HUES48 (cell line): ENCODE data around the gene HDAC4.

Source experiments
- H3K27ac ChIP-seq: one replicate; pipeline ENCODE4 v1.7.0; 2013; ENCODE audit warnings: low read depth, low read length, inconsistent platforms
- H3K27me3 ChIP-seq: 2 replicates; pipeline ENCODE4 v1.6.1; 2013; ENCODE audit warnings: mild to moderate bottlenecking, low read length; ENCODE audit not compliant: control insufficient read depth, insufficient read depth
- H3K36me3 ChIP-seq: 2 replicates; pipeline ENCODE4 v1.6.1; 2013; ENCODE audit warnings: low read length; ENCODE audit not compliant: control insufficient read depth, insufficient read depth
- H3K4me1 ChIP-seq: 2 replicates; pipeline ENCODE4 v1.6.1; 2013; ENCODE audit warnings: mild to moderate bottlenecking, low read length; ENCODE audit not compliant: control insufficient read depth, insufficient read depth
- H3K4me3 ChIP-seq: 2 replicates; pipeline ENCODE4 v1.5.1; 2013; ENCODE audit warnings: mild to moderate bottlenecking, low read depth, low read length
- H3K9ac ChIP-seq: 2 replicates; pipeline ENCODE4 v1.6.1; 2013; ENCODE audit warnings: mild to moderate bottlenecking, low read depth, low read length, moderate library complexity
- H3K9me3 ChIP-seq: 2 replicates; pipeline ENCODE4 v1.6.1; 2013; ENCODE audit warnings: low read length; ENCODE audit not compliant: control insufficient read depth, insufficient read depth

Gene HDAC4

DNA sequence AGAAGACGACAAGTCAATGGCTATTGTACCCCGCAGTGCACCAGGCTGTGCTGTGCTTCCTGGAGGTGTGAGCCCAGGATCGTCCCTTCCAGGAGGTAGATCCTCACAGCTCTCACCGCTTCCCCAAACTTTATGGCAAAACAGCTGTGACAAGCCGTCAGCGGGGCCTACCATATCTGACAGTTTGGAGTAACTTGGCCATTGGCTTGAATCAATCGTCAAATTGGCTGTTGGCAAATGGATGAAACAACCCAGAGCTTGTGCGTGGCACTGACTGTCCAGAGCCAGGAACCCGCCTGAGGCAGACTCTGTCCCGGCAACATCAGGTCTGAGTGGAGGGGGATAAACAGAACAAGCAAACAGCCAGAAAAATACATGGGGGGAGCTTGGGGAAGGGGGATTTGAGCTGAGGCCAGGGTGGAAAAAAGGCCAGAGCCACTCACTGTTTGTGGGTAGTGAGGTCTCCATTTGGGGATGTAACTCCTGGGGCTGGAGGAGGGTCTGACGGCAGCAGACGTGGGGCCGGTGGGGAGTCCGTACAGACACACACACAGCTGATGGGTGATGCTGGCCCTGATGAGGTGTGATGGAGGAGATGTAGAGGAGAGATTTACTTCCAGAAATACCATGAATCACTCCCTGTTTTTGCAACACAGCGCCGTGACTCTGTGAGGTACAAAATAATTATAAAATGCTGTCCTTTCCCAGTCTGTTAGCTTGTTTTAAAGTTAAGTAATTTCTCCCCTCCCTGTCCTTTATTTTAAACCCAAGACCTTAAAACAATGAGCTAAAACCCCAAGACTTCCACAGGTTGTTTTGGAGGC, 378.2 kb downstream of the HDAC4 start:
- H3K27ac ChIP-seq, result no peak overlapping the region
- H3K4me3 ChIP-seq, result no peak overlapping the region
- no peaks in the 10 kb centered on the region; the same call in 1 of the 2 replicates for H3K4me1 ChIP-seq
- H3K36me3 ChIP-seq, result no peaks in the 10 kb centered on the region
- H3K9ac ChIP-seq, result no peak overlapping the region
- H3K27me3 ChIP-seq, result no peaks in the 10 kb centered on the region
- H3K9me3 ChIP-seq, result no peaks in the 10 kb centered on the region

GRCh38 chr2:239021651-239022436, 379.0 kb downstream of the HDAC4 start:
- Histone ChIP-seq H3K4me3 (no peak overlapping the region), H3K27me3 (no peaks in the 10 kb centered on the region), H3K4me1 (no peaks in the 10 kb centered on the region; the same call in 1 of the 2 replicates), H3K9me3 (no peaks in the 10 kb centered on the region), H3K36me3 (no peaks in the 10 kb centered on the region), H3K27ac (no peak overlapping the region), H3K9ac (no peak overlapping the region)

GRCh38 chr2:239021224-239021623, 379.6 kb downstream of the HDAC4 start:
- H3K4me1 ChIP-seq, result no peaks in the 10 kb centered on the region; the same call in 1 of the 2 replicates
- no peak overlapping the region for H3K27ac ChIP-seq
- no peaks in the 10 kb centered on the region for H3K27me3 ChIP-seq
- H3K9me3 ChIP-seq, result no peaks in the 10 kb centered on the region
- H3K9ac ChIP-seq, result no peak overlapping the region
- H3K4me3 ChIP-seq, result no peak overlapping the region
- no peaks in the 10 kb centered on the region for H3K36me3 ChIP-seq

DNA sequence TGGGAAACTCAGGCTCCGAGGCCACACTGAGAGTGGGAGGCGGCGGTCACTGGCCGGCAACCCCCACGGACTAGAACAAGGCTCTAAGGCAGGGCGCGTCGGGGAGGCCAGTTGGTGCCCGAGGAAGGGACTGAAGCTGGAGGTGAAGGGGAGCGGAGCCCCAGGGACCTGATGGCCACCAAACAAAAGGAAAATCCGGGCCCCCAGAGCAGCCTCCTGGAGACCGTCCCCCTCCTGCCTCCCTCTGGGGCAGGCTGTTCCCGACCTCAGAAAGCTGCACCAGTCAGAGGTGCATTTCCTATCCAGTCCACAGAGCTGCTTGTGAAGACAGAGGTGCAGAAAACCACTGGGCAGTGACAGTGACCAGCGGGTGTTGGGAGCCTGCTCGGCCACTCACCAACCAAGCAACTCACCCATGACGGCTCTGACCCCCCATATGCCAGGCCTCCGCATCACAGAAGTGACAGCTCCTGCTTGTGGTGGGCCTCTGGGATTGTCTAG, 380.2 kb downstream of the HDAC4 start:
- Histone ChIP-seq H3K9ac (no peak overlapping the region), H3K27me3 (no peaks in the 10 kb centered on the region), H3K9me3 (no peaks in the 10 kb centered on the region), H3K36me3 (no peaks in the 10 kb centered on the region), H3K27ac (no peak overlapping the region), H3K4me1 (no peaks in the 10 kb centered on the region; the same call in 1 of the 2 replicates), H3K4me3 (no peak overlapping the region)

- H3K4me1 ChIP-seq, result no peaks in the 10 kb centered on the region; the same call in 1 of the 2 replicates
- no peak overlapping the region for H3K4me3 ChIP-seq
- H3K9ac ChIP-seq, result no peak overlapping the region
- H3K27me3 ChIP-seq, result no peaks in the 10 kb centered on the region
- no peaks in the 10 kb centered on the region for H3K36me3 ChIP-seq
- H3K9me3 ChIP-seq, result no peaks in the 10 kb centered on the region
- H3K27ac ChIP-seq, result no peak overlapping the region
Measured at GRCh38 chr2:239019183-239019581, 381.6 kb downstream of the HDAC4 start.

- Histone ChIP-seq H3K36me3 (no peaks in the 10 kb centered on the region), H3K9ac (no peak overlapping the region), H3K27ac (no peak overlapping the region), H3K9me3 (no peaks in the 10 kb centered on the region), H3K27me3 (no peaks in the 10 kb centered on the region), H3K4me1 (no peaks in the 10 kb centered on the region; the same call in 1 of the 2 replicates), H3K4me3 (no peak overlapping the region)
Measured at GRCh38 chr2:239018271-239019182, 382.3 kb downstream of the HDAC4 start.

DNA sequence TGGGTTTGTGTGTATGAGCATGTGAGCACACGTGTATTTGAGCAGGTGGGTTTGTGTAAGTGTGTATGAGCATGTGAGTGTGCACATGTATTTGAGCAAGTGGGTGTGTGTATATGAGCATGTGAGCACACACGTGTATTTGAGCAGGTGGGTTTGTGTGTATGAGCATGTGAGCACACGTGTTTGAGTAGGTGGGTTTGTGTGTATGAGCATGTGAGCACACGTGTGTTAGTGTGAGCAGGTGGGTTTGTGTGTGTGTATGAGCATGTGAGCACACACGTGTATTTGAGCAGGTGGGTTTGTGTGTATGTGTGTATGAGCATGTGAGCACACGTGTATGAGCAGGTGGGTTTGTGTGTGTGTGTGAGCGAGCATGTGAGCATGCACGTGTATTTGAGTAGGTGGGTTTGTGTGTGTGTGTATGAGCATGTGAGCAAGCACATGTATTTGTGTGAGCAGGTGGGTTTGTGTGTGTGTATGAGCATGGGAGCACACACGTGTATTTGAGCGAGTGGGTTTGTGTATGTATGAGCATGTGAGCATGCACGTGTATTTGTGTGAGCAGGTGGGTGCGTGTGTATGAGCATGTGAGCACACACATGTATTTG, 383.2 kb downstream of the HDAC4 start:
- Histone ChIP-seq H3K9ac (no peak overlapping the region), H3K27me3 (no peaks in the 10 kb centered on the region), H3K27ac (no peak overlapping the region), H3K4me3 (no peak overlapping the region), H3K36me3 (no peaks in the 10 kb centered on the region), H3K9me3 (no peaks in the 10 kb centered on the region), H3K4me1 (no peaks in the 10 kb centered on the region; the same call in 1 of the 2 replicates)

GRCh38 chr2:239015901-239016675, 384.7 kb downstream of the HDAC4 start:
- Histone ChIP-seq H3K9me3 (no peaks in the 10 kb centered on the region), H3K27me3 (no peaks in the 10 kb centered on the region), H3K27ac (no peak overlapping the region), H3K4me1 (no peaks in the 10 kb centered on the region), H3K36me3 (no peaks in the 10 kb centered on the region), H3K9ac (no peak overlapping the region), H3K4me3 (no peak overlapping the region)

DNA sequence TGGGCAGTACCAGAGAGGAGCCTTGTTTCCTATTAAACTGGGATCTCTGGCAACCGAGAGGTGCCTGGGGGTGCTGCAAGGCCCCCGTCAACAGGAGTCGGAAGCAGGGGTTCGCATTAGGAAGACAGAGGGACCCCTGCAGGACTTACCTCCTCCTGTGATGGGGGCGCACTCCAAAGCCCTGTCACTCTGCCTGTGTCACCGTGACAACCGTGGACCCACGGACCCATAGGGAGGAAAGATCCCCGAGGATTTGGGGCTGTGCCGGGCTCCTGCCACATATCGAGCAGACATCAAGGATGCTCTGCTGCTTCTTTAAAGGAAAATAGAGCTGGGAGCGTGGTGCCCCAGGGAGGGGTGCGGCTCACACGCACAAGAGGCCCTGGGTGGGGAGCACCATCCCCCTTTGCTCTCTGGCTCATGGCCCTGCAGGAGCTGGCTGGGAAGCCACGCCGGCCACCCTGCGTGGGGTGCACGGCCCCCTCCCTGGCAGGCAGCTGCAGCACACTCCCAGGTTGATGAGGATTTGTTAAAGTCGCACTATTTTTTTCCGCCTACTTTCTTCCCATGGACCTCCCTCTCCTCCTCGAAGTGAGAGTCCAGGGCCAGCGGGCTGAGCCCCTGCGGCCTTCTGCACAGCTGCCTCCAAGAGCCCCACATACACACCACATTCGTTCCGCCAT, 385.5 kb downstream of the HDAC4 start:
- H3K27me3 ChIP-seq, result no peaks in the 10 kb centered on the region
- H3K9ac ChIP-seq, result no peak overlapping the region
- H3K4me3 ChIP-seq, result no peak overlapping the region
- H3K4me1 ChIP-seq, result no peaks in the 10 kb centered on the region
- no peaks in the 10 kb centered on the region for H3K36me3 ChIP-seq
- H3K9me3 ChIP-seq, result no peaks in the 10 kb centered on the region
- no peak overlapping the region for H3K27ac ChIP-seq
